Subcutaneous abdominal adipose tissue (tissue), 5 donors: Measurements from ENCODE around the gene TERT.
"Not testable (repeated sequence)": the region's sequence is repeated elsewhere in the genome, so short reads cannot be mapped to it uniquely, and the experiment has no call there.

ENCODE experiments used
- H3K27ac ChIP-seq: one replicate; pipeline ENCODE4 v1.7.0; 2013; ENCODE audit warnings: low read depth, mild to moderate bottlenecking, inconsistent platforms, low read length, moderate library complexity
- H3K27me3 ChIP-seq, 5 donors: one replicate each; pipeline ENCODE4 v1.7.0; 2013; ENCODE audit warnings: low read length in 5 of 5, inconsistent platforms in 1 of 5; ENCODE audit not compliant: control insufficient read depth in 5 of 5, insufficient read depth in 4 of 5
- H3K36me3 ChIP-seq, 5 donors: one replicate each; pipeline ENCODE4 v1.7.0; 2013; ENCODE audit warnings: low read length in 5 of 5; ENCODE audit not compliant: control insufficient read depth in 5 of 5, insufficient read depth in 5 of 5
- H3K4me1 ChIP-seq, 5 donors: one replicate each; pipeline ENCODE4 v1.7.0; 2013; ENCODE audit warnings: low read length in 5 of 5, mild to moderate bottlenecking in 3 of 5, moderate library complexity in 1 of 5; ENCODE audit not compliant: control insufficient read depth in 5 of 5, insufficient read depth in 5 of 5
- H3K4me3 ChIP-seq, 5 donors: one replicate each; pipeline ENCODE4 v1.7.0; 2013; ENCODE audit warnings: low read length in 5 of 5, low read depth in 1 of 5
- H3K9ac ChIP-seq, 5 donors: one replicate each; pipeline ENCODE4 v1.7.0; 2013; ENCODE audit warnings: low read length in 5 of 5, mild to moderate bottlenecking in 4 of 5, moderate library complexity in 3 of 5
- H3K9me3 ChIP-seq, 5 donors: one replicate each; pipeline ENCODE4 v1.7.0; 2013; ENCODE audit warnings: low read length in 5 of 5; ENCODE audit not compliant: control insufficient read depth in 5 of 5
- donor health status: healthy.
- donor health status: healthy.
- donor health status: healthy.
- donor health status: healthy.
- donor health status: healthy.

The TERT gene

DNA sequence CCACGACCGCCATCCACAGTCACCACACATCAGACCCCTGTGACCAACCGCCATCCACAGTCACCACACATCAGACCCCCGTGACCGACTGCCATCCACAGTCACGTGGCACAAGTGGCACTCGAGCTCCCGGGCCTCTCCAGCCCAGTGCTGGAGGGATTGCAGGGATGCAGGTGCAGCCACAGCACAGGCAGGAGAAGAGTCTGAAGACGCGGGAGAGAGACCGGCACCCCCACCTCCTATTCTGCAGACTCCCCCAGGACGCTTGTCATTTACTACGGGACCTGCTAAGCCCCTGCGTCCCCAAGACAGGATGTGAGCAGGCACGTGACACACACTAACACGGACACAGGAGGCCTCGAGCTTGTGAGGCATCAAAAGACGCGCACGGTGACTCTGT lies 21.1 kb downstream of the TERT start:
- no peaks in the 10 kb centered on the region for H3K4me1 ChIP-seq
- H3K9ac ChIP-seq: no peak overlapping the region
- H3K27ac ChIP-seq: no peak overlapping the region
- no peaks in the 10 kb centered on the region for H3K36me3 ChIP-seq
- peaks cover 0 to 5% (median 2%) of the 10 kb centered on the region in 5 donors for H3K27me3 ChIP-seq
- H3K4me3 ChIP-seq: no peak overlapping the region
- peaks cover 0 to 8% (median 7%) of the 10 kb centered on the region in 5 donors for H3K9me3 ChIP-seq

DNA sequence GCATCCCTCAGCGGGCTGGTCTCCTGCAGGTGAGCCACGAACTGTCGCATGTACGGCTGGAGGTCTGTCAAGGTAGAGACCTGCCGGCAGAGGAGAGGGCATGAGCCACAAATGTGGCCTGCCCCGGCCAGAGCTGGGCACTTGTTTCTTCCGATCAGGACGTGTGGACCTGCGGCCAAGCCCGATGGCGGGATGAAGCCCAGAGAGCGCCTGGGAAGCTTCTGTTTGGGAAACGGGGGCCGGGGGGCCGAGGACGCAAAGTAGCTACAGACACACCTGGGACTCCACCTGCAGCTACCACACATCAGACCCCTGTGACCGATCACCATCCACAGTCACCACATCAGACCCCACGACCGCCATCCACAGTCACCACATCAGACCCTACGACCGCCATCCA lies 22.7 kb downstream of the TERT start:
- Histone ChIP-seq H3K27ac (no peak overlapping the region), H3K9me3 (no peaks in the 10 kb centered on the region), H3K27me3 (peaks cover 0 to 5% (median 2%) of the 10 kb centered on the region in 5 donors), H3K9ac (no peak overlapping the region), H3K4me1 (no peaks in the 10 kb centered on the region), H3K36me3 (no peaks in the 10 kb centered on the region), H3K4me3 (no peak overlapping the region)

DNA sequence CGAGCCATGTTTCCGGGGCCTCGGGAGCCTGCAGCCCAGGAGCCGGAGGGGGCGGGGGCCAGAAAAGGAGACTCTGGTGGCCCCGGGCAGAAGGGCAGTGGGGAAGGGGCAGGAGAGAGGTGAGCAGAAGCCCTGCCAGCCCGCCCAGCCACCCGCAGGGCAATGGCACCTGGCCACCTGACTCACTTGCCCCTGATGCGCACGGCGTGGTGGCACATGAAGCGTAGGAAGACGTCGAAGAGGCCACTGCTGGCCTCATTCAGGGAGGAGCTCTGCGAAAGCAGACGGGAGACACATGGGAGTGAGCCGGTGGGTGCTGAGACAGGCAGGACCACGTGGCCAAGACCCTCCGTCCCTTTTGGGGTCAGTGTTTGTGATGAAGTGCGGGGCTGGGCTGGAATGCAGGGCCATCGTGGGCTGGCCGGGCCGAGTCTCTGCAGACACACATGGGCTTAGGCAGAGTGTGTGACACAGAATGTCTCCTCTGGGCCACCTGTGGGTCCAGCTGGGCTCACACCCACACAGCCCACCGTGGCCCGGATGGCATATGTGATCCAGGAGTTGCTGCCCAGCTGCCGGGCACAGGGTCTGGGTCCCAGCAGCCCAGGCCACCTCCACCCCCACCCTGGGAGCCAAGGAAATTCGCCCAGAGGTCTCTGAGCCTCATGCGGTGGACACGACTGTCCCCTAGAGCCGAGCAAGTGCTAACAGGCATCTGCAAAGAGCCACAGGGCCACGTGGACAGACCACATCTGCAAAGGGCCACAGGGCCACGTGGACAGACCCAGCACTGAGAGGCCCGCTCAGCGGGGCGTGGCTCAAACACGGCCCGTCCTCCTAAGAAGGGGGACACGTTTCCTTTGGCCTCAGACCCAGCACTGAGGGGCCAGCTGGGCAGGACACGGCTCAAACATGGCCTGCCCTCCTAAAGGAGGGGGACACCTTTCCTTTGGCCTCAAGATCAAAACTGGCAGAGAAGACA lies 23.6 kb downstream of the TERT start:
- Histone ChIP-seq H3K4me1 (no peaks in the 10 kb centered on the region), H3K27me3 (peaks cover 0 to 5% (median 2%) of the 10 kb centered on the region in 5 donors), H3K27ac (no peak overlapping the region), H3K9ac (no peak overlapping the region), H3K9me3 (no peaks in the 10 kb centered on the region), H3K36me3 (no peaks in the 10 kb centered on the region), H3K4me3 (no peak overlapping the region)

DNA sequence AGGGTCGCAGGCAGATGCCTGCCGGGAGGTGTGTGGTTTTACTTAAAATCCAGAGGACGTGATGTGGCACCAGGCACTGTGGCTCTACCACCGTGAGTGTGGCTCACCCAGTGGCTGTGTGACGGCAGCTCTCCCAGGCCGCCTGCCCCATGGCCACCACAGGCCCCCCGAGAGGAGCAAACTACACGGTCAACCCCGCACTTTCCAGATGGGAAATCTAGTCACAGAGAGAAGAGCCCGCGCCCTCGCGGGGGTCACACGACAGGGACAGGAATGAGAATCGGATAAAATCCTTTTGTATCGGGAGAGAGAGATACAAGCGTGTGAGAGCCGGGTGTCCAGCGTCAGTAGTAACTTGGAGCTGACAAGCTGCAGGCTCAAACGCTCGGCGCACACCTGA lies 24.4 kb downstream of the TERT start:
- peaks cover 0 to 5% (median 2%) of the 10 kb centered on the region in 5 donors for H3K27me3 ChIP-seq
- H3K36me3 ChIP-seq: no peaks in the 10 kb centered on the region
- no peak overlapping the region for H3K27ac ChIP-seq
- H3K4me3 ChIP-seq: no peak overlapping the region
- no peaks in the 10 kb centered on the region for H3K4me1 ChIP-seq
- no peaks in the 10 kb centered on the region for H3K9me3 ChIP-seq
- H3K9ac ChIP-seq: no peak overlapping the region

DNA sequence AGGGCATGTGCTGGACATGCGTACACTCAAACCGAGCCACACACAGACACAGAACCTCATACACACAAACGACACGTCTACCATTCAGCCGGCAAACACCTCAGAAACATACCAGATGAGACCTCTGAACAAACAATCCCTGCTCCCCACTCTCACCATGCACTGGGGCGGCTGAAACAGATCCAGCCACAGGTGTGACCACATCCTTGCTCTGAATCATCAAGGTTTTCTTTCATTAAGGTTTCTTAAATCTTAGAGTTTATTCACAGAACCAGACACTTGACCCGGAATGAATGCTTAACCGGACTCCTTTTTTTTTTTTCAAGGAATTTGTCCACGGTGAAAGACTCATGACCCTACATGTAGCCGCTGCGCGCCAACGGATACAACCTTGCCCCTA lies 26.2 kb downstream of the TERT start:
- Histone ChIP-seq H3K36me3 (no peaks in the 10 kb centered on the region), H3K9me3 (peaks cover 0 to 8% (median 0%) of the 10 kb centered on the region in 5 donors), H3K27ac (no peak overlapping the region), H3K4me1 (no peaks in the 10 kb centered on the region), H3K27me3 (no peaks in the 10 kb centered on the region), H3K9ac (no peak overlapping the region), H3K4me3 (no peak overlapping the region)

DNA sequence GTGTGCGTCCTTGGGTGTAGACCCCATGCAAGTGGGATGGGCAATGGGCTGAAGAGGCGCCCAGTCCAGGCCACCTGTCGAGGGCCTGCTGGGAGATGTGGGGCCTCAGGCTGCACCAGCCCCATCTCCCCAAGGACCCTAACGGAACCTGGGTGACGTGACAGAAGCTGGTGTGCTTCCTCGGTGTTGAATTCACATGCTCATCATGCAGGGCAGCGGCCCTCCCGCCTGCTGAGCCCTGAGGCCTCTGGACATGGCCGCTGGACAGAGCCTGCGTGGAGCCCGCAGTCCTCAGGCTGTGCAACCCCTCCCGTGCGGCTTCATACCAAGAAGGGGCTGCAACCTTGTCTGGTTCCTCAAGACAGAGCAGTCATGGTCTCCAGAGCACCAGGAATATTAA lies 26.8 kb downstream of the TERT start:
- Histone ChIP-seq H3K4me3 (no peak overlapping the region), H3K27me3 (no peaks in the 10 kb centered on the region), H3K9me3 (peaks cover 0 to 13% (median under 1%) of the 10 kb centered on the region in 5 donors), H3K27ac (no peak overlapping the region), H3K4me1 (no peaks in the 10 kb centered on the region), H3K9ac (no peak overlapping the region), H3K36me3 (no peaks in the 10 kb centered on the region)

DNA sequence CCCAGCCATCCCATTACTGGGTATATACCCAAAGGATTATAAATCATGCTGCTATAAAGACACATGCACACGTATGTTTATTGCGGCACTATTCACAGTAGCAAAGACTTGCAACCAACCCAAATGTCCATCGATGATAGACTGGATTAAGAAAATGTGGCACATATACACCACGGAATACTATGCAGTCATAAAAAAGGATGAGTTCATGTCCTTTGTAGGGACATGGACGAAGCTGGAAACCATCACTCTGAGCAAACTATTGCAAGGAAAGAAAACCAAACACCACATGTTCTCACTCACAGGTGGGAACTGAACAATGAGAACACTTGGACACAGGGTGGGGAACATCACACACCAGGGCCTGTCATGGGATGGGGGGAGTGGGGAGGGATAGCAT lies 27.4 kb downstream of the TERT start:
- H3K27me3 ChIP-seq, H3K9ac ChIP-seq, H3K4me3 ChIP-seq, H3K4me1 ChIP-seq, H3K27ac ChIP-seq, H3K36me3 ChIP-seq: not testable (repeated sequence)
- H3K9me3 ChIP-seq: peaks cover 0 to 19% (median 7%) of the 10 kb centered on the region in 5 donors

DNA sequence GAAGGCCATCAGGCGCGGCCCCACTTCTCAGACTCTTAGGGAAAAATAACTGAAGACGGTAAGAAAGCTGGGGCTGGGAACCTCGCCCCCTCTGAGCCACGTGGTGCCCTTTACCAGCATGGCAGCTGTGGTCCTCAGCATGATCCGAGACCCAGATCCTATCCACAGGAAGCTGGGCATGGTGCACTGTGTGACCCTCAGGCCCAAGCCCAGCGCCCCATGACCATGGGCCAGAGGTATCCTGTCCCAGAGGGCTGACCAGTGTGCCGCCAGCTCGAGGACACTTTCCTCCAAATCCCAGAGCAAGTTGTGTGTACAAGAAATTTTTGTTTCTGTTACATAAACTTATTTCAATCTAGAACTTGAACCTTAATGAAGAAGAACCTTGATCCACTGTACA lies 28.1 kb downstream of the TERT start:
- H3K36me3 ChIP-seq: no peaks in the 10 kb centered on the region
- no peaks in the 10 kb centered on the region for H3K27me3 ChIP-seq
- H3K4me1 ChIP-seq: no peaks in the 10 kb centered on the region
- no peak overlapping the region for H3K9ac ChIP-seq
- H3K27ac ChIP-seq: no peak overlapping the region
- H3K4me3 ChIP-seq: no peak overlapping the region
- H3K9me3 ChIP-seq: peaks cover 0 to 25% (median 13%) of the 10 kb centered on the region in 5 donors

DNA sequence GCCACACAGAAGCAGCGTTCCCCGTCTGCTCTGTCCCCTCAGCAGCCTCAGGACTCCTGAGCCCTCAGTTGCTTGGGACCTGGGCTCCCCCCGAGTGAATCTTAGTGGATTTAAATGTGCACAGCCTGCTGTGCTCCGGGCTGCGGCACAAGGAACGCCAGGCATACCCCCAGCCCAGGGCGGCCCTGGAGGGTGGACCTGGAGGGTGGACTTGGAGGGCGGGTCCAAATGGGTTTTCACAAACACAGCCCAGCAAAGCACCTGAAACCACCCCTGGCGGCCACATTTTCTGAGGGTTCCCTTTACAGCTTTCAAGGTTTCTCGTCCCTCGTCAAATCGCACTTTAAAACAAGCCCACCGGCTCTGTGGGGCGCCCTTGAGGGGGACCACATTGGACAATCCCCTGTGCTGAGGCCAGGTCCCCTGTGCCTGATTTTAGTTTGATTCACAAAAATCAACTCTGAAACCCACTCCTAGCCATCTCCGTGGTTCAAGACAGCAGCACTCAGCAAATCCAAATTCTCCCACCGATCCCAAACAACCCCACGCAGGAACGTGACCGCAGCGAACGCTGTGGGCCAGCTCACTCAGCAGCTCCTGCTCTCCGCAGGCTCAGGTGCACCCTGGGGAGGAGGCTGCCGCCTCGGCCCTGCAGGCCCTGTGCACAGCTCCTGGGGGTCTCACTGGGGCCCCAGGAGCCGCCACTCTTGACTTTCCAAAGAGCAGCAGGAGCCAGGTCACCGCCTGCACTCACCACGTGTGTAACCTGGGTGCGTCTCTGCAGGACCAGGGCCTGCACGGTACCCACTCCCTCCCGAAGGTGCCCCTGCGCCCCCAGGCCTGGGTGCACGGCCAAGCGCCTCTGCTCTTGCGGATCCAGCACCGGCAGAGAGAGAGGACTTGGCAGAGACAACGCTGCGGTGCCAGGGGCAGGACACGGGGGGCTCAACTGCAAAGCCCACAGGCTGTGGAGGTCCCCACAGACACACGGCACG lies 29.1 kb downstream of the TERT start:
- peaks cover 0 to 34% (median 24%) of the 10 kb centered on the region in 5 donors for H3K9me3 ChIP-seq
- H3K27me3 ChIP-seq: no peaks in the 10 kb centered on the region
- no peak overlapping the region for H3K9ac ChIP-seq
- no peaks in the 10 kb centered on the region for H3K4me1 ChIP-seq
- no peaks in the 10 kb centered on the region for H3K36me3 ChIP-seq
- H3K27ac ChIP-seq: no peak overlapping the region
- no peak overlapping the region for H3K4me3 ChIP-seq
